ENCODE results near the gene RALGPS2.

DNA sequence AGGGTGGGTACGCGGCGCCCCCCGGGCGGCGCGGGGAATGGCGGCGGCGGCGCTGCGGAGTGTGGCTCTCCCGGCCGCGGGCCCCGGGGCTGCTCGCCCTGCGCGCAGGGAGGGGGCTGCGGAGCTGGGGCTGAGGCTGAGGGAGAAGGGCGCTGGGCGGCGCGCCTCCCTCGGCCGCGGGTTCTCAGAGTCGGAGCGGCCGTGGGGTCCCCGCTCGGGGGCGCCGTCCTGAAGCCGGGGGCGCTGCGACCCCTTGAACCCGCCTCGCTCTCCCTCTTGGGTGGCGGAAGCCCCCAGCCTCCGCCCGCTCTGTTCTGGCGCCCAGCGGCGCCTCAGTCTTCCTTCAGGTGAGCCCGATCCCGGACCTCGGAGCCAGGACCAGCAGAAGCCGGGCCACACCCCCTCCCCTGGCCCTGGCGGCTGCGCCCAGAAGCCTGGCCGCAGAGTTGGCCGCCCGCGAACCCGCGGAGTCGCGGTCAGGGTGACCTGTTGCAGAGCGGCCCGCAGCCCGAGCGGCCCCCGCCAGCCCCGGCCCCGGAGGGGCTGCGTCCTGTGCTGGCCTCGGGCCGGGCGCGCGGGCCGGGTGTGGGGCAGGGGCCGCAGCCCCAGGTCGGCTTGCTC is 532 bp downstream of the RALGPS2 start:
- TF ChIP-seq POLR2A (IDR thresholded peaks at IDR 0.05) (no peak), POLR2AphosphoS5 (IDR thresholded peaks at IDR 0.05) (no peak)

All from upper lobe of left lung (tissue), 4 donors.